Body of pancreas (tissue), 4 donors: Measurements from ENCODE around the gene ADCY3. TPM values are rescaled to one million over a fixed set of nuclear protein-coding genes. Genes with fewer than 3 reads are reported as not detected.
A peak's percentile ranks its signal among the peaks of the same experiment; 100 is the strongest.

Experiments used
- ATAC-seq: fragments of 150-250 bp; one replicate; pipeline ENCODE4 v1.9.1; 2016
- DNase-seq, 4 donors: peaks; one replicate each; pipeline ENCODE4 v3.0.0-alpha.2; 2019
- H3K27ac ChIP-seq, 4 donors: fragments of 200-600 bp; sonication (generic); 1 replicate in 3 of 4; 2 replicates in 1 of 4; pipeline versions ENCODE4 v1.5.1 to v1.6.1; 2016 to 2019; ENCODE audit warnings: mild to moderate bottlenecking in 1 of 4, mixed read lengths in 1 of 4, moderate library complexity in 1 of 4
- H3K27me3 ChIP-seq, 2 donors: fragments of 200-600 bp; sonication (generic); one replicate each; pipeline ENCODE4 v1.6.0; 2016; ENCODE audit warnings: mild to moderate bottlenecking in 1 of 2
- H3K36me3 ChIP-seq, 2 donors: fragments of 200-600 bp; sonication (generic); replicated peaks in 1 of 2; 2 replicates each; pipeline ENCODE4 v1.5.1; 2016; ENCODE audit warnings: low read depth in 2 of 2; ENCODE audit not compliant: insufficient read depth in 1 of 2
- H3K4me1 ChIP-seq: fragments of 200-600 bp; sonication (generic); one replicate; pipeline ENCODE4 v1.6.0; 2016
- H3K4me3 ChIP-seq, 2 donors: fragments of 200-600 bp; sonication (generic); 1 replicate in 1 of 2; 2 replicates in 1 of 2; pipeline ENCODE4 v1.5.1; 2016 to 2019
- H3K9me3 ChIP-seq, 3 donors: fragments of 200-600 bp; sonication (generic); 1 replicate in 2 of 3; 2 replicates in 1 of 3; pipeline ENCODE4 v1.5.1; 2016
- POLR2A ChIP-seq, 3 donors: fragments of 450-650 bp; IDR thresholded peaks; one replicate each; pipeline ENCODE4 v1.6.1; 2016; ENCODE audit warnings: antibody characterized with exemption in 3 of 3, mild to moderate bottlenecking in 2 of 3
- WGBS, 2 donors: methylation state at CpG; one replicate each; pipeline ENCODE4 v1.1.5; 2017; 5-methylcytosine and 5-hydroxymethylcytosine counted together
- intact Hi-C: fragments of 100-400 bp; cut with DNase I; formaldehyde crosslinking; loops from one replicate; pipeline ENCODE4 v1.15.1; 2023
- small RNA-seq: library from RNA; depleted of rRNA; stranded (forward); fragments of <200 nt; gene quantifications from one replicate; pipeline ENCODE3, GENCODE V24; 2016
- total RNA-seq, 2 donors: library from RNA; depleted of rRNA; stranded (reverse); fragments of >200 nt; gene quantifications; one replicate each; pipeline ENCODE4 v1.1.0, GENCODE V29; 2016
- TF ChIP-seq, protein P1 (sequence below), 7 experiments: fragments of 450-650 bp in 4 of 7; fragments of 200-600 bp in 3 of 7; sonication (generic) in 3 of 7; IDR thresholded peaks; one replicate each; pipeline ENCODE4 v1.5.1; 2016 to 2019; ENCODE audit warnings: antibody characterized with exemption in 7 of 7

ADCY3 gene
- total RNA-seq, 2 donors from 2014 or later = 17.1 to 63.9 TPM

DNA sequence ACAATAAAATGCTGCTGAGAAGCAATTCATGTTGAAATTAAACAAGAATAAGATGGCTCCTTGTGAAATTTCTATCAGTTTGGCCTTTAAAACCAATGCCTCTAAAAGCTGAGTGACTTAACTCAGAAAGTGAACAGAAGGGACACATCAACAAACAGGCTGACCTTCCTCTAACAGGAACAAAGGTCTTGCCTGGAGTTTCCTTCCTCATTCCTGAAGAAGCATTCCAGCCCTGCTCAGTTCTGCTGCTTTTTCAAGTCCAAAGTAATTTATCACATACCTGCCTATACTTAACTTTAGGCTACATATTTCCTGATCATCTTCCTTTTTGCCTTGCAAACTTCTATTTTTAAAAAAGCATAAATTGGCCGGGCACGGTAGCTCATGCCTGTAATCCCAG is 140.9 kb downstream of the ADCY3 start:
- TF ChIP-seq, protein P1, sequence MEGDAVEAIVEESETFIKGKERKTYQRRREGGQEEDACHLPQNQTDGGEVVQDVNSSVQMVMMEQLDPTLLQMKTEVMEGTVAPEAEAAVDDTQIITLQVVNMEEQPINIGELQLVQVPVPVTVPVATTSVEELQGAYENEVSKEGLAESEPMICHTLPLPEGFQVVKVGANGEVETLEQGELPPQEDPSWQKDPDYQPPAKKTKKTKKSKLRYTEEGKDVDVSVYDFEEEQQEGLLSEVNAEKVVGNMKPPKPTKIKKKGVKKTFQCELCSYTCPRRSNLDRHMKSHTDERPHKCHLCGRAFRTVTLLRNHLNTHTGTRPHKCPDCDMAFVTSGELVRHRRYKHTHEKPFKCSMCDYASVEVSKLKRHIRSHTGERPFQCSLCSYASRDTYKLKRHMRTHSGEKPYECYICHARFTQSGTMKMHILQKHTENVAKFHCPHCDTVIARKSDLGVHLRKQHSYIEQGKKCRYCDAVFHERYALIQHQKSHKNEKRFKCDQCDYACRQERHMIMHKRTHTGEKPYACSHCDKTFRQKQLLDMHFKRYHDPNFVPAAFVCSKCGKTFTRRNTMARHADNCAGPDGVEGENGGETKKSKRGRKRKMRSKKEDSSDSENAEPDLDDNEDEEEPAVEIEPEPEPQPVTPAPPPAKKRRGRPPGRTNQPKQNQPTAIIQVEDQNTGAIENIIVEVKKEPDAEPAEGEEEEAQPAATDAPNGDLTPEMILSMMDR (IDR thresholded peaks at IDR 0.05) = no peak
- TF ChIP-seq POLR2A (IDR thresholded peaks at IDR 0.05) = no peak
- H3K9me3 ChIP-seq = no peaks in the 10 kb centered on the region
- H3K36me3 ChIP-seq = no peaks in the 10 kb centered on the region
- DNase-seq (peak in 1 of 4 donors; percentile 18), ATAC-seq (peak; percentile 75)
- peak overlapping the region in 2 of 4 donors; percentile 47 to 56 for H3K27ac ChIP-seq
- intact Hi-C loops = no loop called here
- H3K4me3 ChIP-seq = no peak overlapping the region
- 52% methylated on average over 2 of the region's 2 CpGs for WGBS, 2 donors
- no peaks in the 10 kb centered on the region for H3K4me1 ChIP-seq
- H3K27me3 ChIP-seq = no peaks in the 10 kb centered on the region

DNA sequence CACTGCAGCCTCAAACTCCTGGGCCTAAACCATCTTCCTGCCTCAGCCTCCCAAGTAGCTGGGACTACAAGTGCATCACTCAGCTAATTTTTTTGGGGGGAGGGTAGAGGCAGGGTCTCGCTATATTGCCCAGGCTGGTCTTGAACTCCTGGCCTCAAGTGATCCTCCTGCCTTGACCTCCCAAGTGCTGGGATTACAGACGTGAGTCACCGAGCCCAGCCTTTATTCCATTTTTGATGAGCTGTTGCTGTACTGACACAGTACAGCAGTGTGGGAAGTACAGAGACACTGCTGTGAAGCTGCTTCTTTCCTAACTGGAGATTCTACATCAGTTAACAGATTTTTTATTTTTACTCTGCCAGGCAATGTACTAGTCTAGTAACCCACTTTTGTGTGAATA is 145.7 kb downstream of the ADCY3 start:
- Histone ChIP-seq H3K4me3 (no peak overlapping the region), H3K9me3 (no peaks in the 10 kb centered on the region), H3K36me3 (peaks cover 0 to 7% of the 10 kb centered on the region in 2 donors), H3K27me3 (no peaks in the 10 kb centered on the region), H3K27ac (no peak overlapping the region), H3K4me1 (no peaks in the 10 kb centered on the region)
- no peak for TF ChIP-seq POLR2A (IDR thresholded peaks at IDR 0.05)
- TF ChIP-seq, protein P1 (IDR thresholded peaks at IDR 0.05) = no peak
- WGBS, 2 donors = 74 to 81% methylated on average over 3 of the region's 3 CpGs
- no peak for DNase-seq
- intact Hi-C loops = no loop called here
- ATAC-seq = no peak

DNA sequence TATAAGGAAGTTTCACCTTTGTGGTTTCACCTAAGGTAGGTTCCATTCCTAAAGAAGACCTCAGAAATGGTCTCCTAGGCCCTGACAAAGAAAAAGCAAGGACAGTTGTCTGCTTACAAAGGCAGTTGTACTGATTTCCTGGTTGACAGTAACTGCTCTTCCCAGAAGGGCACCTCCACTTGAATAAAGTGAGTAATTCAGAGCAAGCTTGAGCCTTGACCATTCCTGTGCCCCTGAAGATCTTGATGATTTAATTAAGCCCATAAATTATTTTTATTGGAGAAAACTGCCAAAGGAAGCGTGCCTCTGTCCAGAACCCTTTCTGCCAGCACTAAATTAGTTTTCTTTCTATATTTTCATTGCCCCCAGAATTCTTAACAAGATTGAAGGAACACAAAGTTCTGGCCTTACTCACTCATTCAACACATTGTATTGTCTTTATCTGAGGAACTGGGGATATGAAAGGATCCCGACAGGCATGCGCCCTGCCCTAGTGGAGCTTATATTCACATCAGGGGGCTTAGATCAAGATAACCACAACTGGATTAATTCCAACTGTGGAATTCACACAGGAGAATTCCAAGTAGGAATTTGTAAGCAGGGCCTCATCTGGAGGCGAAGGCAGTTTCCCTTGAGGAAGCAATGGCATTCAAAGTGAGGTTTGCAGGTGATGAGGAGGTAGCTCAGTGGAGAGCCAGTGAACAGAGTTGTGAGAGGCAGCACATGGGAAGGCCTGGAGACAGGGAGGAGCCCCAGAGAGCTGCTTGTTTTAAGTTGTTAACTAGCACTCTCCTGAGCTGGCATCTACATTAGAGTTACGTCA is 148.1 kb downstream of the ADCY3 start:
- no peak for ATAC-seq
- no peak for DNase-seq
- intact Hi-C loops = no loop called here
- Histone ChIP-seq H3K4me1 (no peaks in the 10 kb centered on the region), H3K9me3 (no peaks in the 10 kb centered on the region), H3K36me3 (peaks cover 0 to 9% of the 10 kb centered on the region in 2 donors), H3K4me3 (no peak overlapping the region), H3K27ac (no peak overlapping the region), H3K27me3 (no peaks in the 10 kb centered on the region)
- no peak for TF ChIP-seq POLR2A (IDR thresholded peaks at IDR 0.05)
- TF ChIP-seq, protein P1 (IDR thresholded peaks at IDR 0.05) = no peak
- 85 to 93% methylated on average over 5 of the region's 5 CpGs for WGBS, 2 donors

DNA sequence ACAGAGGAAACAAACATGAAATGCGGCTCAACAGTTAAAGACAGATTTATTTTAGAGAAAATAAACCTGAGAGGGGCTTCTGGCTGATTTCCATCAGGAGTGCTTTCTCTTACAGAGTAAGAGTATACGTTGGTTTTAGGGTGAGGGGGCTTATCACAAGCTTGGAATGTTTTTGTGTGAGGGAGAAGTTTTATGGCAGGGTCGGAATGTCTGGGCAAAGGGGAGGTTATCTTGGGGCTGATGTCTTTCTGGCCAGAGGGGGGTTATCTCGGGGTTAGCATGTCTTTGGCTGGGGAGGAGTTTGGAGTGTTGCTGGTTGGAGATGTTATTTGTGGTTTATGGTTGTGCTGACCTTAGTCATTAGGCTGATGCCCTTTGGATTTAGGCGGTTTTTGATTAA is 149.0 kb downstream of the ADCY3 start:
- WGBS, 2 donors = 83 to 95% methylated on average over 5 of the region's 5 CpGs

More for the DNA sequence above, 149.0 kb downstream of the ADCY3 start:
- H3K4me1 ChIP-seq = no peaks in the 10 kb centered on the region
- intact Hi-C loops = no loop called here
- no peak overlapping the region for H3K27ac ChIP-seq
- no peak for TF ChIP-seq POLR2A (IDR thresholded peaks at IDR 0.05)
- TF ChIP-seq, protein P1 (IDR thresholded peaks at IDR 0.05) = no peak
- H3K27me3 ChIP-seq = no peaks in the 10 kb centered on the region
- H3K36me3 ChIP-seq = peaks cover 0 to 9% of the 10 kb centered on the region in 2 donors
- no peak for ATAC-seq
- no peaks in the 10 kb centered on the region for H3K9me3 ChIP-seq
- H3K4me3 ChIP-seq = no peak overlapping the region
- DNase-seq = no peak

Small RNAs within 50 kb of the gene (small RNA-seq; reads per million reads assigned to genes)
- gene AC013267.1 (not detected), gene RF00016 (not detected)

Other genes with a start within 250 kb of the ADCY3 start
- gene PTRHD1, start 126.8 kb downstream of the ADCY3 start, total RNA-seq = 10 to 100 TPM; 13.7 to 15.5 TPM
- gene CENPO, start 126.8 kb downstream of the ADCY3 start, total RNA-seq = 1 to 10 TPM; 2.0 to 2.6 TPM
- 10 to 100 TPM; 11.4 to 58.7 TPM for gene DNAJC27, start 51.7 kb upstream of the ADCY3 start, total RNA-seq
- under 1 TPM; under 0.01 to 0.52 TPM for gene EFR3B, start 121.8 kb upstream of the ADCY3 start, total RNA-seq
- 10 to 100 TPM in 1 of 2 donors, 1 to 10 TPM in 1; 2.9 to 92.0 TPM for gene POMC, start 248.3 kb upstream of the ADCY3 start, total RNA-seq